Measurements from ENCODE around the gene EZH2. TPM values are rescaled to one million over a fixed set of nuclear protein-coding genes. Genes with fewer than 3 reads are reported as not detected.
A peak's percentile ranks its signal among the peaks of the same experiment; 100 is the strongest.

Gene EZH2
- total RNA-seq, 1 donor from 2014 or later: 37.5 TPM

- Mint-ChIP-seq H3K27ac (ENCODE audit: unreplicated experiment) (peak overlapping the region; percentile 95), H3K36me3 (ENCODE audit: low read depth, unreplicated experiment) (no peaks in the 10 kb centered on the region), H3K4me1 (ENCODE audit: unreplicated experiment) (peaks cover 66% of the 10 kb centered on the region), H3K4me3 (ENCODE audit: unreplicated experiment) (no peak overlapping the region), H3K27me3 (ENCODE audit: unreplicated experiment) (no peaks in the 10 kb centered on the region), H3K9me3 (ENCODE audit: unreplicated experiment) (no peaks in the 10 kb centered on the region)
- no peak for DNase-seq (ENCODE audit: low spot score)
- TF ChIP-seq, protein P1, sequence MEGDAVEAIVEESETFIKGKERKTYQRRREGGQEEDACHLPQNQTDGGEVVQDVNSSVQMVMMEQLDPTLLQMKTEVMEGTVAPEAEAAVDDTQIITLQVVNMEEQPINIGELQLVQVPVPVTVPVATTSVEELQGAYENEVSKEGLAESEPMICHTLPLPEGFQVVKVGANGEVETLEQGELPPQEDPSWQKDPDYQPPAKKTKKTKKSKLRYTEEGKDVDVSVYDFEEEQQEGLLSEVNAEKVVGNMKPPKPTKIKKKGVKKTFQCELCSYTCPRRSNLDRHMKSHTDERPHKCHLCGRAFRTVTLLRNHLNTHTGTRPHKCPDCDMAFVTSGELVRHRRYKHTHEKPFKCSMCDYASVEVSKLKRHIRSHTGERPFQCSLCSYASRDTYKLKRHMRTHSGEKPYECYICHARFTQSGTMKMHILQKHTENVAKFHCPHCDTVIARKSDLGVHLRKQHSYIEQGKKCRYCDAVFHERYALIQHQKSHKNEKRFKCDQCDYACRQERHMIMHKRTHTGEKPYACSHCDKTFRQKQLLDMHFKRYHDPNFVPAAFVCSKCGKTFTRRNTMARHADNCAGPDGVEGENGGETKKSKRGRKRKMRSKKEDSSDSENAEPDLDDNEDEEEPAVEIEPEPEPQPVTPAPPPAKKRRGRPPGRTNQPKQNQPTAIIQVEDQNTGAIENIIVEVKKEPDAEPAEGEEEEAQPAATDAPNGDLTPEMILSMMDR (IDR thresholded peaks at IDR 0.05; ENCODE audit: unreplicated experiment): no peak
Observed at GRCh38 chr7:148847815-148848734, 36.0 kb downstream of the EZH2 start.

GRCh38 chr7:148838905-148839304, 45.2 kb downstream of the EZH2 start:
- H3K27ac Mint-ChIP-seq (ENCODE audit: unreplicated experiment): no peak overlapping the region
- no peak overlapping the region for H3K4me3 Mint-ChIP-seq (ENCODE audit: unreplicated experiment)

GRCh38 chr7:148835854-148836253, 48.2 kb downstream of the EZH2 start:
- Mint-ChIP-seq H3K27me3 (ENCODE audit: unreplicated experiment) (no peaks in the 10 kb centered on the region), H3K27ac (ENCODE audit: unreplicated experiment) (no peak overlapping the region), H3K4me3 (ENCODE audit: unreplicated experiment) (no peak overlapping the region), H3K36me3 (ENCODE audit: low read depth, unreplicated experiment) (peaks cover 15% of the 10 kb centered on the region), H3K9me3 (ENCODE audit: unreplicated experiment) (no peaks in the 10 kb centered on the region), H3K4me1 (ENCODE audit: unreplicated experiment) (peaks cover 19% of the 10 kb centered on the region)
- TF ChIP-seq, protein P1 (IDR thresholded peaks at IDR 0.05; ENCODE audit: unreplicated experiment): no peak
- no peak for DNase-seq (ENCODE audit: low spot score)

More at GRCh38 chr7:148838905-148839304, 45.2 kb downstream of the EZH2 start:
- no peaks in the 10 kb centered on the region for H3K27me3 Mint-ChIP-seq (ENCODE audit: unreplicated experiment)
- DNase-seq (ENCODE audit: low spot score): no peak
- TF ChIP-seq, protein P1 (IDR thresholded peaks at IDR 0.05; ENCODE audit: unreplicated experiment): no peak
- H3K4me1 Mint-ChIP-seq (ENCODE audit: unreplicated experiment): peaks cover 19% of the 10 kb centered on the region
- peaks cover 15% of the 10 kb centered on the region for H3K36me3 Mint-ChIP-seq (ENCODE audit: low read depth, unreplicated experiment)
- H3K9me3 Mint-ChIP-seq (ENCODE audit: unreplicated experiment): no peaks in the 10 kb centered on the region

DNA sequence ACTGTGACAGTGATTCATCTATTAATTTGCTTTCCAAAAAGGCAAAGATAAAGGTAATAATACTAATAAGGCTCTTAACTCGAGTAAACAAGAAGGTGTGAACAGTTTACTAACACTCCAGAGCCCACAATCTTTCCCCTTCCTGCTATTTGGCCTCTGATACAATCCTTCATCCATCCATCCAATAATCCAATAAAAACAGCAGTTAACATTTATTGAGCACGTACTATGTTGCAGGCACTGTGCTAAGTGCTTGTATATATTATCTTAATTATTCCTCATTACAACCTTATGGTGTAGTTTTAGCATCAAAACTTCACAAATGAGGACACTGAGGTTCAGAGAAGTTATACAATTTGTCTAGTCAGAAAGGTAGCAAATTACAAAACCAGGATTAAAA, 49.5 kb downstream of the EZH2 start:
- Mint-ChIP-seq H3K4me1 (ENCODE audit: unreplicated experiment) (peaks cover 19% of the 10 kb centered on the region), H3K27me3 (ENCODE audit: unreplicated experiment) (no peaks in the 10 kb centered on the region), H3K4me3 (ENCODE audit: unreplicated experiment) (no peak overlapping the region), H3K27ac (ENCODE audit: unreplicated experiment) (no peak overlapping the region), H3K36me3 (ENCODE audit: low read depth, unreplicated experiment) (peaks cover 15% of the 10 kb centered on the region), H3K9me3 (ENCODE audit: unreplicated experiment) (no peaks in the 10 kb centered on the region)
- no peak for DNase-seq (ENCODE audit: low spot score)
- TF ChIP-seq, protein P1 (IDR thresholded peaks at IDR 0.05; ENCODE audit: unreplicated experiment): no peak

GRCh38 chr7:148831782-148832181, 52.3 kb downstream of the EZH2 start:
- Mint-ChIP-seq H3K27me3 (ENCODE audit: unreplicated experiment) (no peaks in the 10 kb centered on the region), H3K27ac (ENCODE audit: unreplicated experiment) (no peak overlapping the region), H3K4me3 (ENCODE audit: unreplicated experiment) (no peak overlapping the region), H3K36me3 (ENCODE audit: low read depth, unreplicated experiment) (peaks cover 3% of the 10 kb centered on the region), H3K4me1 (ENCODE audit: unreplicated experiment) (peaks cover 4% of the 10 kb centered on the region), H3K9me3 (ENCODE audit: unreplicated experiment) (no peaks in the 10 kb centered on the region)
- TF ChIP-seq, protein P1 (IDR thresholded peaks at IDR 0.05; ENCODE audit: unreplicated experiment): no peak
- no peak for DNase-seq (ENCODE audit: low spot score)
